Stimulated activated CD4-positive, alpha-beta T cell treated with anti-CD3 and anti-CD28 coated beads, Interleukin-1b, Interleukin-23, amount 100 ng/mL, for 48 hours (primary cell): ENCODE results near the gene SRXN1.

Experiments
- DNase-seq: peaks from one replicate; pipeline ENCODE4 v3.0.0-alpha.2; 2020

The SRXN1 gene

DNA sequence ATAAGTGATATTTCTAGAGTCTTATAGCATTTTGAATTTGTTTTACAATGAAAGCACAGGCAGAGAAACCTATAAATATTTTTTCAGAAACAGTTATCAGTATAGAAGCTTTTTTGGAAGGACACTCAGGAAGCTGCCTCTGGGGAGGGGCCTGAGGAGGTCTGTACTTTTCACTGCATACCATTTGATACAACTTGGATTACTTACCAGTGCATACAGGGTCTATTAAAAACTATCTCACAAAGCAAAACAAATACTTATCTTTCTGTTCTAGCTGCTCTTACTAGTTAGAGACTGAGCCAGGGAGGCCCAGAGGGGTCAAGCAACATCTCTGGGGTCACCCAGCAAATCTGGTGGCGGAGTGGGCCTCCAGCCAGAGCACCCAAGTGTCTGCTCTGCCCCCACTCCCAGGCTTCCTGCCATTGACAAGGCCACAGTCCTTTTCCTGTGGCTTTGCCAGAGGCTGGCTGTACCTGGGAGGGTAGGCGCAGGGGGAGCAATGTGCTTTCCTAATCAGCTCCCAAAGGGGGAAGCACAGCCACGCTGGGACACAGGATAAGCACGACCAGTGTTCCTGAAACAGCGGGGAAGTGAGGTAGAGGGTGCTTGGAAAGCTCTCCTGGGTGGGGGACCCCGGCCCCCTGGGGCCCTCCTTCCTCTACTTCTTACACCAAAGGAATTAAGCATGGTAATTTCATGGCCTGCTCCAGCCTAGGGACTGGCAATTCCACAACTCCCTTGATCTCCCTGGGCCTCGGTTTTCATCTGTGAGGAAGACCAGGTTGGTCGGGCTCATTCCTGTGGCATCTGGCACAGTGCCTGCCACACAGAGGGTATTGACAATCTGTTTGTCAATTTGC is 50.7 kb downstream of the SRXN1 start:
- DNase-seq = no peak

GRCh38 chr20:600736-601135 is 52.3 kb downstream of the SRXN1 start:
- DNase-seq = no peak

DNA sequence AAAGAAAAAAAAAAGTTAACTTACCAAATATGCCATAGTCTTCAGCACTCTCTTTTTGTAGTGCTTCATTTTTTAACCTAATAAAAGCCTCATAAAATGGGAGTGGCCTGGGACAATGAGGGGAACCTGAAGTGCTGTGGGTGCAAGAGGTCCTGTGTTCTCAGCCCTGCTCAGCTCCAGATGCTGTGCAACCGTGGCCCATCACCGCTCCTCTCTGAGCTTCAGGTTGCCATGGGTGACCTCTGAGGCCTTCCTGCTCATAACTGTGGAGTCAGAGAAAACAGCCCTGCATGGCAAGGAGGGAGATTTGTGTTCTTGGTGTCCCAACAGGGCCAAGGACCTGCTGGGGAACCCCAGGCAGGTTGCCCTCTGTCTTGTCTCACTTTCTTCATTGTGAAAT is 52.9 kb downstream of the SRXN1 start:
- DNase-seq = no peak

DNA sequence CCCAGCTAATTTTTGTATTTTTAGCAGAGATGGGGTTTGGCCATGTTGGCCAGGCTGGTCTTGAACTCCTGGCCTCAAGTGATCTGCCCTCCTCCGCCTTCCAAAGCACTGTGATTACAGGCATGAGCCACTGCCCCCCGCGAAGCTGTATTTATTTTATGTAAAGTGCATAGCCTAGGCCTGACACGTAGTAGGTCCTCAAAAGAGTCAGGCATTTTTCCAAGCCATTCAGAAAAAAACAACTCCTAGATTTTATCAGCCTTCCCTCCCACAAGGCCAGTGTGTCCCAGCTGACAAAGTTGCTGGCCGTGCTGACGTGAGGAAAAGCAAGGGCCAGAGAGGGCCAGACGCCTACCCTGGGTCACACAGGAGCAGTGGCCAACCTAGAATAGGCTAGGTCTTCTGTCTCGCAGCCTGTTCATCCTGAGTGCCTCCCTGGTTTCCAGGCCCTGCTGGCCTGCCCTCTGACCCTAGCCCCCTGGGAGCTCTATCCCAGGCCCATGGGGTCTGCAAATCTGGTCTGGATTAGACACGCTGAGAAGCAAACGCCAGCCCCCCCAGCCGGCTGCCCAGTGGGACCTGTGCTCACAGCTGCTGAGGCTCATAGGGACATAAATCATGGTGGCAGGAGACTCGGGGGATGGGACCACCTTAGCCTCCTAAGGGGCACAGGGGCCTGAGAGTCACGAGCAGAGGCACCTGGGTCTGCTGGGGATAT is 54.7 kb downstream of the SRXN1 start:
- DNase-seq = no peak

GRCh38 chr20:597560-597959 is 55.4 kb downstream of the SRXN1 start:
- no peak for DNase-seq
